ENCODE results near the gene ANK2.

ANK2 gene

DNA sequence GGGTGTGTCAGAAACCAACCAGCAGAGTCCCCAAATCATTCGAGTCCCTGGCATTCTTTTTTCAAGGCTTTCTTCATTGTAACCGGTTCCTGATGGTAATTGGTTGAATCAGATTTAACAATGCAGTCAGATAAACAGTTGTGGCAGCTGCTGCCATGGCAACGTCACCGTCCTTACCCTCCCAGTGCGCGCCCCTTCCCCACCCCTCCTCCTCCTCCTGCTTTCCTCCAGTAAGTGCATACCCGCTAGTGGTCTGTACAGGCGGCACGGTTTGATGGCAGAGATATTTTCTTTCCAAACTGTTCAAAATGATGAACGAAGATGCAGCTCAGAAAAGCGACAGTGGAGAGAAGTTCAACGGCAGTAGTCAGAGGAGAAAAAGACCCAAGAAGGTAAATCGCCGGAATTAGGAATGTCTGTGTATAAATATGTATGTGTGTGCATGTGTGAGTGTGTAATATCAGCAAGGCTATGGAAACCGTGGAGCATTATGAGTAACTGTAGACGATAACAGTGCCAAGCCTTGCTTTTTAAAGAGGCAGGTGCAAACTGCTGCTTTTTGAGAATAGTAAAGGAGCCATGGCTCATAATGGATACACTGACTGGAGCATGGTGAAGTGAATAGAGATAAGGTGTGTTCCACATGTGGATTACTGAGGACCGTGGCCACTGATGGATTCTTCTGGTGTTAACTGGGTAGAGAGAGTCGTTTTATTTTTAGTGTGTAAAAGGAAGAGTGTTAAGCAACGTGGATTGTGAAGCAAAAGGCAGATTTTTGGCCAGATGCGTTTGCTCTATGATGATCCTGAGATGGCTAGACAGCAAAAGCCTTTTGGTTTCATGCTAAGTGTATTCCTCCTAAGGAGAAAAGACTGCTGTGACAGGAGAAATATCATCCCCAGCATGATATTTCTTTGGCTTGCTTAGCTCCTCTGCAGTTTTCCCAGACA is at the start of gene ANK2:
Gene ANK2, plus strand, starts transcription at position 233 of the 950 bp plus-strand sequence. Its CDS starts 76 bp downstream, at position 309.
- DNase-seq (ENCODE audit: low read depth): no peak

- no peak for DNase-seq (ENCODE audit: low read depth)
Observed at GRCh38 chr4:113003841-113004240, 45.6 kb upstream of the ANK2 start.

DNA sequence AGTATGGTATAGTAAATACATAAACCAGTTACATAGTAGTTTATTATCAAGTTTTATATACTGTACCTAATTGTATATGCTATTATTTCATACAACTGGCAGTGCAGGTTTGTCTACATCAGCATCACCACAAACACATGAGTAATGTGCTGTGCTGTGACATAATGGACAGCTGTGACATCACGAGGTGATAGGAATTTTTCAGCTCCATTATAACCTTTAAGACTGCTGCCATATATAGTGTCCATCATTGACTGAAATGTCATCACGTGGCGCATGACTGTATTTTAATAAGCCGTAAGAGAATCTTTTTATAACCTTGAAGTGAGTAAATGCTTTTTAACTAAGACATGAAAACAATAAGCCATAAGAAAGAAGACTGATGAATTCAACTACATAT is 44.8 kb upstream of the ANK2 start:
- no peak for DNase-seq (ENCODE audit: low read depth)

DNA sequence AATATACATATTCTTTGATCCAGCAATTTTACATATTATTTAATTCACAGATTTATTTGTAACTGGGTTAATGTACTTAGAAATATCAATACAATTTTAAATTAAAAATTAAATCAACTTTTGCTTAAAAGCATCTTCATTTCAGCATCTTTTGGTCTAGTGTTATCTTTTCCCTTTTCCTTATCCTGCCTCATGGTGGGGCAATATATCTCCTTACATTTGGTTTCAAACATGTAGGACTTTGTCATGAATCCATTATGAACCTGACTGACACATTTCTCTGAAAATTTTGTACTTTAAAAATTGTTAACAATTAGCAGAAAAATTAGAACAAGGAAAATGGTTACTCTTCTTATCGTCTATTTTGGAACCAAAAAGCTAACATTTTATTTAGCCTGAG is 42.8 kb upstream of the ANK2 start:
- no peak for DNase-seq (ENCODE audit: low read depth)

- no peak for DNase-seq (ENCODE audit: low read depth)
Observed at GRCh38 chr4:113007151-113007550, 42.3 kb upstream of the ANK2 start.

DNA sequence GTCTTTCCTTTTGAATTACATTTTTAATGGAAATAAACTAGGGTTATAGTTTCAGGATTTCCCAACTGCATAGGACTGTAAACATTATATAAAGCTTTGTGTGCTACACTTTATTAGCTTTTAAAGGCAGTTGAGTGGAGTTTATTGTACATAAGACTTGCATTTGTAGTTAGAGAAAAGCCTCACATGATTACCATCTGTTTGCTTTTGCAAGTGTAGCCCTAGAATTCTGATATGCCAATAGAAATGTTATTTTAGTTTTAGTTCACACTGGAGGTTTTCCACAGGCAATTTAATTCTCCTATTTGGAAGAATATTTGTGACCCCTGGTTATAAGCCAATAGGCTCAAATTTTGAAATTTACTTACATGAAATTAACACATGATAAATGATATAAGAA is 41.3 kb upstream of the ANK2 start:
- DNase-seq (ENCODE audit: low read depth): no peak

GRCh38 chr4:113008716-113009115 is 40.7 kb upstream of the ANK2 start:
- DNase-seq (ENCODE audit: low read depth): no peak

GRCh38 chr4:113009461-113009860 is 40.0 kb upstream of the ANK2 start:
- no peak for DNase-seq (ENCODE audit: low read depth)

GRCh38 chr4:113012122-113012725 is 37.2 kb upstream of the ANK2 start:
- DNase-seq (ENCODE audit: low read depth): no peak

DNA sequence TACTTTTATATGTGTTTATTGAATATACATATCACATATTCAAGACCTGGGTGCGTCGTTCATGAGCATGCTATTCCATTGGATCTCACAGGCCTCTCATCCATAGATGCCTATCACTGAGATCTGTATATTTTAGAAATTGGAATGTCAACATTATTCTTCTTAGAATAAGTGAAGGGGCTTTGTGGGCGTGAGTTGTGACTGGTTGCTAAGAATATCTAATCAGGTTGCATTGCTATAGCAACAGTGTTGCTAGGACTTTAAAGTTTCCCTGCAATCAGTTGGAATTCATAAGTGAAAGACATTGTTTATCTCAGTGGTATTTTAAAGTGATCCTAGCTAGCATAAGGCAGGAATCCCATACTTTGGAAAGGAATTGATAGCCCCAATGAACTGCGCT is 36.7 kb upstream of the ANK2 start:
- no peak for DNase-seq (ENCODE audit: low read depth)

DNA sequence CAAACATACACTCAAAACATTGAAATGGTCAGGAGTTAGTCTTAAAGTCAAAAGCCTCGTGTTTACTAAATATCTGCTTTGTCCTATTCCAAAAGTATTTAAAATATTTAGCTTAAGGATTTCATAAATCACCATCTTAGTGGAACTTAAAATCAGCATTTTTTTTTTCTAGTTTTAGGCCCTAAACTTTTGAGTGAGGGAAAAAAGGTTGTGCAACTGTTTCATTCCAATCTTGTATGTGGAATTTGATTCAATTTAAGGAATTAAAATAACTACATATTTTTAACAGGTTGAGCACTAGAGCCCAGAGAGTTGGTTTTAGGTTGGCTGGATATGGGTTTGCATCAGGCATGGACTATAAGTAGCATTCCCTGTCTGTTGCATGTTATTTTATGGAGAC is 35.7 kb upstream of the ANK2 start:
- no peak for DNase-seq (ENCODE audit: low read depth)

DNA sequence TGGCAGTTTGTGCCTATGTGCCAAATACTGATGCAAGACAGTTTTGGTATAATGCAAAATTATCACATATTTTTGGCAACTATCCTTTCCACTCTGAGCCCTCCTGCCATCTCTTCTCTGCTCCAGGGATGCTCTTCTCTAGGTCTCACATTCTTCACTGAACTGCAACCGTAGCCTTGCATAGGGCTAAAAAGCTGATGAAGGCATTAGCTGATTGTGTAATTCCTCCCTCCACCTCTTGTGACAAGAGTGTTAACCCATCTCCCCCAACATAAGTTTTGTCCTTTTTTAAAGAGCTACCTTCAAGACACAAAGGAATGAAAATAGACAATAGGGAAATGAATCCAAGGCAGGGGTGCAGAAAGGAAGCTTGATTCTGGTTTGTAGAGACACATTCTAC is 33.1 kb upstream of the ANK2 start:
- DNase-seq (ENCODE audit: low read depth): no peak

DNA sequence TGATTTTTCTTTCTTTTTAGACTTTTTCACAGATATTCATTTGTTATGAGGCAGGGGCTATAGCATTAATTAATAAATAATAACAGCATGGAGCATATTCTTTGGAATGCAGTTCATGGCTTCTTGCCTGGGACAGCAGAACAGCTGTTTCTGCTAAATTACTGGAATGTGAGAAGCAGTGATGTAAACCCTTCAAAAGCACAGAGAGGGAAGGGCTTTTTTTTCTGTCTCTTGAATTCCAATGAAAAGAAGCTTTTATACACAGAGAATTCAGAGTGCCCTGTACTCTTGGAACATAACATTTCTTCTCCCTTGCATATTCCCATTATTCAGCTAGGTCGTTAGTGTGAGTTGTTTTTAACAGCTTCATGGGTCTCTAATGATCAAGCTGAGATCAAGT is 28.5 kb upstream of the ANK2 start:
- no peak for DNase-seq (ENCODE audit: low read depth)

DNA sequence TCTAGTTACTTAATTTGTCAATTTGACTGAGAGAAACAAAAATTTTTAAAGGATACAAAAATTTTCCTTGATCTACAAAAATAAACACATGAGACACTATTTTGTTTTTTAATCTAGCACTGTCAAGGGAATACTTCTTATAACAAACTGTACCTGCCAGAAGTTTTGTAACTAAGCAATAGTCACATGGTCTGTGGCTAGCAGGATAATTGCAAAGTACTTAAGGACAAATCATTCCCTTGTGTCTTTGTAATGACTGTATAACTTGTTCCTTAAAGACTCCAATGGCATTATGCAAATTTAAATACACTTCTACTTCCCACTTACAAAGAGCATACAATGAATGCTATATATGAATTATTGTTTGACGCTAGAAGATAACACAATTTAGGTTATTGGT is 25.1 kb upstream of the ANK2 start:
- no peak for DNase-seq (ENCODE audit: low read depth)

DNA sequence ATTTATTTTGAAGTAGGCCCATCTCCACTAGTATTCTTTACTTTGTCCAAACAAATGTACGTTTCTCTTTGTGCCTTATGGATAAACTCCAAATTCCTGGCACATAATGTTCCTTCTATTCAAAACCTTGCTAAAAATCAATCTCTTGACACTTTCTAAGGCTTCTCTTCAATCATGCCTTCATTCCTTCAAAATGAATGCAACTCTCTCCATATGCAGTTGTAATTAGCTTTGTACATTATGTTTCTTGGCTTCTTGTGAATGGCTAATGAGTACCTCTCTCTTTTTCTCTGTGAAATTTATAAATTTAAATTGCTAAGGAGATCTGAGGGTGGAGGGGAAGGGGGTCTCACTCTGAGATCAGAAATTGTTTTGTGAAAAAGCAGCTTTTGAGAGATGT is 24.0 kb upstream of the ANK2 start:
- DNase-seq (ENCODE audit: low read depth): no peak

GRCh38 chr4:113026556-113026955 is 22.9 kb upstream of the ANK2 start:
- peak; percentile 33 for DNase-seq (ENCODE audit: low read depth)

GRCh38 chr4:113028074-113028473 is 21.4 kb upstream of the ANK2 start:
- no peak for DNase-seq (ENCODE audit: low read depth)

DNA sequence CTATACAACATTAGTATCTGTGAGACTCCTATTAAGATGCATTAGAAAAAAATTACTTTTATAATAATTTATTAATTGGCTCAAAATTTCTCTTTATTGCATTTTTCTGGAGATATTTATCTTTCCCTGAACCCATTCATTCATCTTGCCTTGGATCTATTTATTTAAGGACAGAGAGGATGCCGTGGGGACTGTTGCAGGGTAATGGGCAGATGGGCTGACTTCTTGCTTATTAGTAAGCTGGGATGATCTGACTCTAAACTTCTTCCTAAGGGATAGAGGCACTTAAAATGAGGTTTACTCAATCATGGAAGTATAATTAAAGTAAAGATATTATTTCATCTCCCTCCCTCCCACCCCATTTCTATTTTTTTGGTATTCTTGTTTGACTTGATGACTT is 18.2 kb upstream of the ANK2 start:
- DNase-seq (ENCODE audit: low read depth): no peak

DNA sequence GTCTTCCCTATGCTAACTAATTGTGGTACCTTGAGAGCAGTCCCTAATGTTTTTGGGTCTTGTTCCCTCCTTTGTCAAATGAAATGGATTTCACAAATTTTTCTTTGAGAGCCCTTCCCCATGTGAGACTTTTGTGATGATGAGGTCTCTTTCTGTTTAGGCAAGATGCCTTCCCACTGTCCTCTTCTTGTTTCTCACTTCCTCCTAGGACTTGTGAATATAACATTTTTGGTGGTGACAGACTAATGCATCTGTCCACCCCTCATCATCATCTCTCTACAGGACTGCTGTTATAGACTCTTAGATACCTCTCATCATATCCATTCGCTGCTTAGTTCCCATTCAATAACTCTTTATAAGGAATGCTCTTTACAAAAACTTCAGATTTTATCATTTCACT is 8.7 kb upstream of the ANK2 start:
- DNase-seq (ENCODE audit: low read depth): no peak

GRCh38 chr4:113042502-113042901 is 7.0 kb upstream of the ANK2 start:
- no peak for DNase-seq (ENCODE audit: low read depth)

- no peak for DNase-seq (ENCODE audit: low read depth)
Observed at GRCh38 chr4:113043591-113043990, 5.9 kb upstream of the ANK2 start.

- DNase-seq (ENCODE audit: low read depth): no peak
Observed at GRCh38 chr4:113050371-113050755, 910 bp downstream of the ANK2 start.

- DNase-seq (ENCODE audit: low read depth): no peak
Observed at GRCh38 chr4:113050837-113051236, 1.4 kb downstream of the ANK2 start.

- DNase-seq (ENCODE audit: low read depth): no peak
Observed at GRCh38 chr4:113051361-113051760, 1.9 kb downstream of the ANK2 start.
